GM23338 (cell line): ENCODE data around the gene PI4K2A. TPM values are rescaled to one million over a fixed set of nuclear protein-coding genes. Genes with fewer than 3 reads are reported as not detected.
A peak's percentile ranks its signal among the peaks of the same experiment; 100 is the strongest.

ENCODE experiments used
- ATAC-seq: fragments of 200-7000 bp; cut with Tn5 transposase; 3 replicates; pipeline ENCODE4 v1.9.1; 2020
- DNase-seq: peaks from one replicate; pipeline ENCODE4 v3.0.0-alpha.2; 2015; ENCODE audit warnings: low spot score
- H2AFZ ChIP-seq: fragments of 200-600 bp; sonication (generic); 2 replicates; pipeline ENCODE4 v1.8.0; 2016; ENCODE audit warnings: antibody characterized with exemption, mild to moderate bottlenecking, moderate library complexity
- H3F3A ChIP-seq: fragments of 200-600 bp; sonication (generic); replicated peaks from 2 replicates; pipeline ENCODE4 v1.8.0; 2017; ENCODE audit warnings: antibody characterized with exemption, mixed run types, low read depth
- H3K27ac ChIP-seq: fragments of 200-600 bp; sonication (generic); 2 replicates; pipeline ENCODE4 v1.6.1; 2016; ENCODE audit warnings: low read depth
- H3K27me3 ChIP-seq: fragments of 200-600 bp; sonication (generic); 2 replicates; pipeline ENCODE4 v1.8.0; 2016; ENCODE audit warnings: mild to moderate bottlenecking, mixed run types, moderate library complexity; ENCODE audit not compliant: insufficient read depth
- H3K36me3 ChIP-seq: fragments of 200-600 bp; sonication (generic); 2 replicates; pipeline ENCODE4 v1.8.0; 2016; ENCODE audit warnings: mild to moderate bottlenecking; ENCODE audit not compliant: insufficient read depth
- H3K4me1 ChIP-seq: fragments of 200-600 bp; sonication (generic); 2 replicates; pipeline ENCODE4 v1.8.0; 2016; ENCODE audit warnings: mild to moderate bottlenecking, moderate library complexity; ENCODE audit not compliant: insufficient read depth
- H3K4me2 ChIP-seq: fragments of 200-600 bp; sonication (generic); 2 replicates; pipeline ENCODE4 v1.7.1; 2017; ENCODE audit warnings: mixed run types
- H3K4me3 ChIP-seq: fragments of 200-600 bp; sonication (generic); 2 replicates; pipeline ENCODE4 v1.6.1; 2016; ENCODE audit warnings: mixed run types
- H3K79me2 ChIP-seq: fragments of 200-600 bp; sonication (generic); replicated peaks from 2 replicates; pipeline ENCODE4 v1.8.0; 2017; ENCODE audit warnings: mild to moderate bottlenecking; ENCODE audit not compliant: insufficient read depth
- H3K9me2 ChIP-seq: fragments of 200-600 bp; sonication (generic); 2 replicates; pipeline ENCODE4 v1.8.0; 2017; ENCODE audit not compliant: insufficient read depth
- H4K20me1 ChIP-seq: fragments of 200-600 bp; sonication (generic); replicated peaks from 2 replicates; pipeline ENCODE4 v1.8.0; 2017; ENCODE audit warnings: mild to moderate bottlenecking; ENCODE audit not compliant: insufficient read depth
- H3K27ac Mint-ChIP-seq: 2 replicates; pipeline ENCODE4 v1.8.0; 2020; ENCODE audit warnings: inconsistent platforms, mild to moderate bottlenecking, moderate library complexity, mixed read lengths
- H3K27me3 Mint-ChIP-seq: 3 replicates; pipeline ENCODE4 v1.8.0; 2022; ENCODE audit warnings: low read depth, mild to moderate bottlenecking, moderate library complexity, mixed read lengths, inconsistent platforms; ENCODE audit not compliant: insufficient read depth, poor library complexity
- H3K36me3 Mint-ChIP-seq: 3 replicates; pipeline ENCODE4 v1.8.0; 2021; ENCODE audit warnings: low read depth, mild to moderate bottlenecking, inconsistent platforms, moderate library complexity, mixed read lengths
- H3K4me1 Mint-ChIP-seq: 3 replicates; pipeline ENCODE4 v1.8.0; 2020; ENCODE audit warnings: mild to moderate bottlenecking, inconsistent platforms, mixed read lengths
- H3K4me3 Mint-ChIP-seq: 3 replicates; pipeline ENCODE4 v1.8.0; 2021; ENCODE audit warnings: moderate library complexity, mild to moderate bottlenecking, inconsistent platforms, mixed read lengths
- H3K9me3 Mint-ChIP-seq: 3 replicates; pipeline ENCODE4 v1.8.0; 2020; ENCODE audit warnings: moderate library complexity, mild to moderate bottlenecking, inconsistent platforms, mixed read lengths
- CTCF ChIP-seq, 2 experiments: fragments of 200-600 bp in 1 of 2; sonication (generic) in 1 of 2; conservative IDR thresholded peaks; 2 replicates each; pipeline versions ENCODE4 v1.5.1 to v1.6.1; 2016 to 2017; ENCODE audit warnings: antibody characterized with exemption in 2 of 2, low read depth in 2 of 2, mild to moderate bottlenecking in 2 of 2, moderate library complexity in 1 of 2
- EZH2phosphoT487 ChIP-seq: fragments of 200-600 bp; sonication (generic); IDR thresholded peaks from one replicate; pipeline ENCODE4 v1.8.1; 2018; ENCODE audit warnings: antibody characterized with exemption; ENCODE audit not compliant: unreplicated experiment
- JUNB ChIP-seq: IDR thresholded peaks from one replicate; pipeline ENCODE4 v1.6.1; 2016; ENCODE audit warnings: antibody characterized with exemption; ENCODE audit not compliant: unreplicated experiment
- ZNF114 ChIP-seq: fragments of 250-450 bp; sonication (Bioruptor Pico); IDR thresholded peaks from 2 replicates; pipeline ENCODE4 v1.5.0; 2020; ENCODE audit warnings: mild to moderate bottlenecking, moderate library complexity
- ZNF462 ChIP-seq: fragments of 250-450 bp; sonication (Bioruptor Pico); IDR thresholded peaks from 2 replicates; pipeline ENCODE4 v1.5.0; 2020; ENCODE audit warnings: mild to moderate bottlenecking, moderate library complexity
- polyA plus RNA-seq: library from polyadenylated mRNA; unstranded; fragments of >200 nt; fragmentation: Nextera tagmentation; extraction: Ambion mirVana; gene quantifications from 2 replicates; pipeline ENCODE4 v1.2.1, GENCODE V29; 2016
- total RNA-seq: library from RNA; depleted of rRNA; stranded (reverse); fragments of >200 nt; shearing (Covaris generic); gene quantifications from 2 replicates; pipeline ENCODE4 v1.2.3, GENCODE V29; 2014

PI4K2A gene
- total and polyA plus RNA-seq, 2 experiments from 2014 or later, result 8.1 to 29.2 TPM

GRCh38 chr10:97598407-97599271 is 41.8 kb upstream of the PI4K2A start:
- H3K36me3 ChIP-seq, result no peaks in the 10 kb centered on the region
- Mint-ChIP-seq H3K27ac (no peak overlapping the region), H3K4me1 (peaks cover 4% of the 10 kb centered on the region), H3K9me3 (no peaks in the 10 kb centered on the region), H3K4me3 (no peak overlapping the region), H3K27me3 (peaks cover 9% of the 10 kb centered on the region), H3K36me3 (no peaks in the 10 kb centered on the region)
- H3K4me2 ChIP-seq, result no peak overlapping the region
- no peaks in the 10 kb centered on the region for H3F3A ChIP-seq
- ATAC-seq, result no peak
- no peaks in the 10 kb centered on the region for H3K27me3 ChIP-seq
- H2AFZ ChIP-seq, result 0 out of 2 replicates have a peak overlapping the region, but pooled peaks have one; percentile 10
- no peak for DNase-seq
- no peaks in the 10 kb centered on the region for H3K4me1 ChIP-seq
- no peaks in the 10 kb centered on the region for H3K79me2 ChIP-seq
- H3K27ac ChIP-seq, result no peak overlapping the region
- no peaks in the 10 kb centered on the region for H3K9me2 ChIP-seq
- H3K4me3 ChIP-seq, result no peak overlapping the region
- TF ChIP-seq EZH2phosphoT487 (no peak), CTCF (conservative IDR thresholded peaks at IDR 0.05; ENCODE audit: low read depth in 2 of 2) (0 out of 4 replicates have a peak, but pooled peaks of 1 of the 2 experiments have one; percentile 1)
- no peaks in the 10 kb centered on the region for H4K20me1 ChIP-seq

GRCh38 chr10:97599272-97599619 is 41.2 kb upstream of the PI4K2A start:
- Mint-ChIP-seq H3K36me3 (no peaks in the 10 kb centered on the region), H3K27me3 (peaks cover 9% of the 10 kb centered on the region), H3K27ac (no peak overlapping the region), H3K4me3 (no peak overlapping the region), H3K9me3 (no peaks in the 10 kb centered on the region), H3K4me1 (peaks cover 4% of the 10 kb centered on the region)
- H3F3A ChIP-seq, result no peaks in the 10 kb centered on the region
- no peak overlapping the region for H3K4me2 ChIP-seq
- no peaks in the 10 kb centered on the region for H3K36me3 ChIP-seq
- H3K4me1 ChIP-seq, result no peaks in the 10 kb centered on the region
- no peak overlapping the region for H3K27ac ChIP-seq
- no peaks in the 10 kb centered on the region for H3K79me2 ChIP-seq
- H3K27me3 ChIP-seq, result no peaks in the 10 kb centered on the region
- DNase-seq (no peak), ATAC-seq (no peak)
- H3K9me2 ChIP-seq, result no peaks in the 10 kb centered on the region
- TF ChIP-seq ZNF114 (CRISPR knock-in tag), result no peak
- TF ChIP-seq ZNF462 (CRISPR knock-in tag), result no peak
- TF ChIP-seq CTCF (conservative IDR thresholded peaks at IDR 0.05; ENCODE audit: low read depth in 2 of 2), result no peak
- TF ChIP-seq JUNB, result no peak
- H3K4me3 ChIP-seq, result no peak overlapping the region
- 0 out of 2 replicates have a peak overlapping the region, but pooled peaks have one; percentile 10 for H2AFZ ChIP-seq
- H4K20me1 ChIP-seq, result no peaks in the 10 kb centered on the region
